PC-9 (cell line): ENCODE measurements around the gene IL20RA. TPM values are rescaled to one million over a fixed set of nuclear protein-coding genes. Genes with fewer than 3 reads are reported as not detected.

Experiments used
- BruUV-seq: library from RNA; stranded (reverse); fragments of 400-500 nt; replicated peaks from 2 replicates; lab custom pipeline; 2021; lab: Mats Ljungman, UMichigan
- CTCF ChIA-PET: fragments of 300-600 bp; sonication (Branson Sonifier 250); formaldehyde crosslinking; loops from one replicate; lab custom pipeline; 2022; ENCODE audit warnings: antibody characterized with exemption; lab: Charles Lee
- POLR2A ChIA-PET: fragments of 300-600 bp; sonication (Branson Sonifier 250); formaldehyde crosslinking; loops from one replicate; lab custom pipeline; 2022; ENCODE audit warnings: antibody characterized with exemption; ENCODE audit not compliant: unreplicated experiment; lab: Charles Lee
- DNase-seq, 2 experiments: peaks; one replicate each; pipeline versions ENCODE4 v3.0.0 to v3.0.0-alpha.2; 2015 to 2022; ENCODE audit warnings: mixed read lengths in 1 of 2
- H2AFZ ChIP-seq: fragments of 200-600 bp; sonication (generic); 2 replicates; pipeline ENCODE4 v1.8.1; 2017; ENCODE audit warnings: antibody characterized with exemption
- H3F3A ChIP-seq: fragments of 200-600 bp; sonication (generic); 2 replicates; pipeline ENCODE4 v1.8.1; 2017; ENCODE audit warnings: antibody characterized with exemption, mild to moderate bottlenecking, low read depth; ENCODE audit not compliant: insufficient read depth
- H3K27ac ChIP-seq: fragments of 200-600 bp; sonication (generic); 2 replicates; pipeline ENCODE4 v1.6.1; 2016; ENCODE audit warnings: mixed run types
- H3K27me3 ChIP-seq: fragments of 200-600 bp; sonication (generic); 2 replicates; pipeline ENCODE4 v1.6.1; 2016; ENCODE audit warnings: low read depth, mixed run types; ENCODE audit not compliant: insufficient read depth
- H3K36me3 ChIP-seq: fragments of 200-600 bp; sonication (generic); 2 replicates; pipeline ENCODE4 v1.6.1; 2016; ENCODE audit warnings: low read depth, mixed run types
- H3K4me1 ChIP-seq: fragments of 200-600 bp; sonication (generic); replicated peaks from 2 replicates; pipeline ENCODE4 v1.6.1; 2016; ENCODE audit warnings: mixed run types; ENCODE audit not compliant: insufficient read depth
- H3K4me2 ChIP-seq: fragments of 200-600 bp; sonication (generic); 2 replicates; pipeline ENCODE4 v1.6.1; 2017; ENCODE audit warnings: mixed run types
- H3K4me3 ChIP-seq: fragments of 200-600 bp; sonication (generic); 2 replicates; pipeline ENCODE4 v1.6.1; 2016; ENCODE audit warnings: mixed run types
- H3K79me2 ChIP-seq: fragments of 200-600 bp; sonication (generic); 2 replicates; pipeline ENCODE4 v1.6.1; 2017; ENCODE audit warnings: low read depth, mixed run types
- H3K9me2 ChIP-seq: fragments of 200-600 bp; sonication (generic); 2 replicates; pipeline ENCODE4 v1.8.1; 2017; ENCODE audit warnings: mild to moderate bottlenecking; ENCODE audit not compliant: insufficient read depth
- H3K9me3 ChIP-seq: fragments of 200-600 bp; sonication (generic); 2 replicates; pipeline ENCODE4 v1.8.1; 2016; ENCODE audit warnings: low read depth; ENCODE audit not compliant: insufficient read depth
- H4K20me1 ChIP-seq: fragments of 200-600 bp; sonication (generic); 2 replicates; pipeline ENCODE4 v1.8.1; 2017; ENCODE audit not compliant: insufficient read depth
- CTCF ChIP-seq: fragments of 200-600 bp; sonication (generic); conservative IDR thresholded peaks from 2 replicates; pipeline ENCODE4 v1.6.1; 2017; ENCODE audit warnings: mixed run types, antibody characterized with exemption, mild to moderate bottlenecking, moderate library complexity
- EZH2 ChIP-seq: fragments of 200-600 bp; sonication (generic); IDR thresholded peaks from 2 replicates; pipeline ENCODE4 v1.8.0; 2017; ENCODE audit warnings: antibody characterized with exemption, low read depth
- intact Hi-C: fragments of 100-400 bp; cut with micrococcal nuclease; formaldehyde crosslinking; loops from one replicate; pipeline ENCODE4 v1.10.0; 2022; ENCODE audit not compliant: unreplicated experiment
- total RNA-seq: library from RNA; stranded (reverse); gene quantifications from 2 replicates; pipeline ENCODE4 v1.2.3, GENCODE V29; 2021

Gene IL20RA
- total RNA-seq, 1 experiment from 2014 or later, result 2.5 TPM

- Histone ChIP-seq H3K36me3 (no peaks in the 10 kb centered on the region), H3K4me1 (no peaks in the 10 kb centered on the region), H2AFZ (no peak overlapping the region), H3K27ac (no peak overlapping the region), H3K4me3 (no peak overlapping the region), H3F3A (no peaks in the 10 kb centered on the region), H3K27me3 (no peaks in the 10 kb centered on the region), H3K9me3 (0 out of 2 replicates have a peak, but pooled peaks cover 12% of the 10 kb centered on the region), H3K9me2 (no peaks in the 10 kb centered on the region), H3K79me2 (no peaks in the 10 kb centered on the region), H4K20me1 (no peaks in the 10 kb centered on the region), H3K4me2 (no peak overlapping the region)
- CTCF ChIA-PET, result no interaction called here
- DNase-seq, result no peak
- POLR2A ChIA-PET, result interaction anchor here (0.6 kb wide), 1 partner anchor 150 kb away, joined by 3 read pairs; no protein-coding TSS in a partner anchor
- intact Hi-C loops, result loop anchor here (10.0 kb wide), 2 partner anchors 226 to 934 kb away; no protein-coding TSS in a partner anchor
- BruUV-seq, result no TSS peak
- no peak for TF ChIP-seq CTCF
- TF ChIP-seq EZH2, result no peak
Measured at GRCh38 chr6:137070303-137070702, 25.5 kb upstream of the IL20RA start.

- intact Hi-C loops, result no loop called here
- CTCF ChIA-PET, result no interaction called here
- POLR2A ChIA-PET, result interaction anchor here (0.6 kb wide), 1 partner anchor 95 kb away, joined by 4 read pairs; no protein-coding TSS in a partner anchor
Measured at GRCh38 chr6:137067399-137067798, 22.6 kb upstream of the IL20RA start.

GRCh38 chr6:137058037-137058436 lies 13.3 kb upstream of the IL20RA start:
- Histone ChIP-seq H3K9me2 (0 out of 2 replicates have a peak, but pooled peaks cover 3% of the 10 kb centered on the region), H3K4me2 (no peak overlapping the region), H2AFZ (no peak overlapping the region), H4K20me1 (no peaks in the 10 kb centered on the region), H3K79me2 (no peaks in the 10 kb centered on the region), H3K4me3 (no peak overlapping the region), H3K4me1 (peaks cover 9% of the 10 kb centered on the region), H3K36me3 (no peaks in the 10 kb centered on the region), H3K9me3 (no peaks in the 10 kb centered on the region), H3K27me3 (no peaks in the 10 kb centered on the region), H3K27ac (no peak overlapping the region), H3F3A (no peaks in the 10 kb centered on the region)
- no peak for TF ChIP-seq EZH2
- TF ChIP-seq CTCF, result no peak
- BruUV-seq, result no TSS peak
- DNase-seq, result no peak
- intact Hi-C loops, result no loop called here
- ChIA-PET POLR2A (no interaction called here), CTCF (no interaction called here)

More at GRCh38 chr6:137067399-137067798, 22.6 kb upstream of the IL20RA start:
- no peak for DNase-seq
- Histone ChIP-seq H3K9me2 (no peaks in the 10 kb centered on the region), H2AFZ (no peak overlapping the region), H3K4me3 (no peak overlapping the region), H3K36me3 (no peaks in the 10 kb centered on the region), H3K9me3 (0 out of 2 replicates have a peak, but pooled peaks cover 12% of the 10 kb centered on the region), H4K20me1 (no peaks in the 10 kb centered on the region), H3K4me1 (no peaks in the 10 kb centered on the region), H3K27me3 (no peaks in the 10 kb centered on the region), H3K79me2 (no peaks in the 10 kb centered on the region), H3K27ac (no peak overlapping the region), H3F3A (no peaks in the 10 kb centered on the region), H3K4me2 (no peak overlapping the region)
- no peak for TF ChIP-seq CTCF
- no peak for TF ChIP-seq EZH2
- no TSS peak for BruUV-seq
